ENCODE data around the gene SEC16A.

DNA sequence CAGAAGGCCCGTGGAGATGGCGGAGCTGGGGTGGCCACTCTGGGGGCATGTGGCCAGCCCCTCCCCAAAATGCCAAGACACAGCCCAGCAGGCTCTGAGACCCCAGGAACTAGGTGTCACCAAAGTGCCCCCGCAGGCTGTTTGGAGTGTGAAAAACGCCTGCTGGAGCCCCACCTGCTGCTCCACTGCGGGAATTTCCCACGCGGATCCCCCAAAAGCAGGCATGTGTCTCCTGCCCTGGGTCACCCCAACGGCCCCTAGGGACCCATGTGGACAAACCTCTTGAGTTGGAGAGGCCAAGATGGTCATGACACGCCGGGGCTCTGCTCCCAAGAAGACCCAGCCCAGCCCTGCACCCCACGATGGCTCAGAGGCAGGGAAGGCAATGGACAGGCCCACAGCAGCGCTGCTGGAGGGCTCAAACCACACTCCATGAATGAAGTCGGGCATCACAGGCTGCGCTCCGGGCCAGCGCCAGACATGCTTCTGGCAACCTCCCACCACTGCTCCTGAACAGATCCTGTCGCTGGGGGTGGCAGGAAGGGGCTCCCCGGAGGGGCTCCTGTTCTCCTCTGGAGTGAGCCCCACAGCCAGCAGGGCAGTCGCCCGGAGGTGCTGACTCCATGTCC lies 47.7 kb upstream of the SEC16A start:
- no peak for TF ChIP-seq CTCF (IDR thresholded peaks at IDR 0.05)
- no peak for TF ChIP-seq POLR2A (IDR thresholded peaks at IDR 0.05)
